Stomach (tissue), 19 donors: ENCODE results near the gene TACC3. TPM values are rescaled to one million over a fixed set of nuclear protein-coding genes. Genes with fewer than 3 reads are reported as not detected.

Experiments used
- DNase-seq, 2 donors: peaks; one replicate each; pipeline versions ENCODE4 v3.0.0 to v3.0.0-alpha.2; 2013 to 2019
- H3K27ac ChIP-seq, 5 donors: fragments of 200-600 bp in 4 of 5; sonication (generic) in 4 of 5; one replicate each; pipeline ENCODE4 v1.5.1; 2013 to 2019; ENCODE audit warnings: mild to moderate bottlenecking in 1 of 5, moderate library complexity in 1 of 5
- H3K27me3 ChIP-seq, 3 donors: fragments of 200-600 bp; sonication (generic); one replicate each; pipeline ENCODE4 v1.5.1; 2017 to 2019; ENCODE audit warnings: mixed run types in 1 of 3
- H3K36me3 ChIP-seq, 4 donors: fragments of 200-600 bp; sonication (generic); 1 replicate in 3 of 4; 2 replicates in 1 of 4; pipeline ENCODE4 v1.5.1; 2016 to 2019
- H3K4me1 ChIP-seq, 4 donors: fragments of 200-600 bp; sonication (generic); one replicate each; pipeline ENCODE4 v1.5.1; 2016 to 2019
- H3K4me3 ChIP-seq, 4 donors: fragments of 200-600 bp; sonication (generic) in 3 of 4; one replicate each; pipeline ENCODE4 v1.5.1; 2016 to 2019; ENCODE audit warnings: mild to moderate bottlenecking in 1 of 4
- H3K9me3 ChIP-seq, 4 donors: fragments of 200-600 bp; sonication (generic); one replicate each; pipeline ENCODE4 v1.5.1; 2016 to 2019
- EP300 ChIP-seq: sonication (generic); formaldehyde crosslinking; IDR thresholded peaks from one replicate; pipeline ENCODE4 v1.6.1; 2017; ENCODE audit warnings: antibody characterized with exemption
- POLR2A ChIP-seq, 4 donors: fragments of 450-650 bp; IDR thresholded peaks; one replicate each; pipeline ENCODE4 v1.6.1; 2016; ENCODE audit warnings: antibody characterized with exemption in 4 of 4, control low read depth in 2 of 4, mild to moderate bottlenecking in 1 of 4, moderate library complexity in 1 of 4
- POLR2AphosphoS5 ChIP-seq, 3 donors: sonication (generic); formaldehyde crosslinking; IDR thresholded peaks; one replicate each; pipeline ENCODE4 v1.6.1; 2016; ENCODE audit warnings: antibody characterized with exemption in 3 of 3
- WGBS, 5 donors: extraction: QIAGEN DNeasy Blood & Tissue Kit in 3 of 5; methylation state at CpG; one replicate each; pipeline versions ENCODE4 v1.1.5 to v1.1.7; 2013 to 2018; 5-methylcytosine and 5-hydroxymethylcytosine counted together
- intact Hi-C: fragments of 100-400 bp; cut with DNase I; formaldehyde crosslinking; loops from one replicate; pipeline ENCODE4 v1.15.1; 2023; ENCODE audit warnings: low total_unique reads
- long read RNA-seq, 10 donors: transcript quantifications; one replicate each; lab custom pipeline, GENCODE V29; 2026
- polyA plus RNA-seq, 3 donors: library from polyadenylated mRNA; stranded (reverse); fragments of 200-250 nt; gene quantifications; one replicate each; pipeline ENCODE4 v1.2.3, GENCODE V29; 2013
- total RNA-seq, 5 donors: library from RNA; depleted of rRNA; stranded (reverse); fragments of >200 nt; gene quantifications; one replicate each; pipeline versions ENCODE4 v1.1.0 to v1.2.3, GENCODE V29; 2014 to 2016
- TF ChIP-seq, protein P1 (sequence below), 7 experiments: fragments of 450-650 bp in 4 of 7; fragments of 200-600 bp in 3 of 7; sonication (generic) in 3 of 7; IDR thresholded peaks; one replicate each; pipeline ENCODE4 v1.5.1; 2016 to 2019; ENCODE audit warnings: antibody characterized with exemption in 7 of 7, control low read depth in 2 of 7, mild to moderate bottlenecking in 1 of 7
- donor health status: healthy with polysubstance abuse.
- donor health status: Bipolar disorder and iron deficiency.
- donor health status: healthy.

Gene TACC3
- total RNA-seq = 10 to 100 TPM in 4 of 5 donors, 1 to 10 TPM in 1; 9.5 to 74.1 (median 30.9) TPM
- polyA plus RNA-seq = 10 to 100 TPM in 2 of 3 donors, 1 to 10 TPM in 1; 7.2 to 22.7 (median 14.3) TPM
- long read RNA-seq, donor 1, partial matches to known transcripts = 0 of 1 reads
- long read RNA-seq, donor 1, other reads (novel, unspliced or antisense) = 0 of 1 reads
- long read RNA-seq, donor 2, partial matches to known transcripts = 0 of 2 reads
- long read RNA-seq, donor 2, other reads (novel, unspliced or antisense) = 0 of 2 reads
- long read RNA-seq, donor 3, partial matches to known transcripts = 0 of 2 reads
- long read RNA-seq, donor 3, other reads (novel, unspliced or antisense) = 0 of 2 reads
- long read RNA-seq, donor 4 = 0 reads
- long read RNA-seq, donor 5, partial matches to known transcripts = 6 of 11 reads
- long read RNA-seq, donor 5, other reads (novel, unspliced or antisense) = 0 of 11 reads
- long read RNA-seq, donor 6 = 0 reads
- long read RNA-seq, donor 7, transcript TACC3-201 (16 exons, 2,781 nt) = major isoform, 6 of 6 reads
- long read RNA-seq, donor 7, partial matches to known transcripts = 0 of 6 reads
- long read RNA-seq, donor 7, other reads (novel, unspliced or antisense) = 0 of 6 reads
- long read RNA-seq, donor 8, partial matches to known transcripts = 0 of 4 reads
- long read RNA-seq, donor 8, other reads (novel, unspliced or antisense) = 0 of 4 reads
- long read RNA-seq, donor 9, partial matches to known transcripts = 5 of 8 reads
- long read RNA-seq, donor 9, other reads (novel, unspliced or antisense) = 0 of 8 reads
- long read RNA-seq, donor 10, partial matches to known transcripts = 0 of 1 reads
- long read RNA-seq, donor 10, other reads (novel, unspliced or antisense) = 0 of 1 reads

DNA sequence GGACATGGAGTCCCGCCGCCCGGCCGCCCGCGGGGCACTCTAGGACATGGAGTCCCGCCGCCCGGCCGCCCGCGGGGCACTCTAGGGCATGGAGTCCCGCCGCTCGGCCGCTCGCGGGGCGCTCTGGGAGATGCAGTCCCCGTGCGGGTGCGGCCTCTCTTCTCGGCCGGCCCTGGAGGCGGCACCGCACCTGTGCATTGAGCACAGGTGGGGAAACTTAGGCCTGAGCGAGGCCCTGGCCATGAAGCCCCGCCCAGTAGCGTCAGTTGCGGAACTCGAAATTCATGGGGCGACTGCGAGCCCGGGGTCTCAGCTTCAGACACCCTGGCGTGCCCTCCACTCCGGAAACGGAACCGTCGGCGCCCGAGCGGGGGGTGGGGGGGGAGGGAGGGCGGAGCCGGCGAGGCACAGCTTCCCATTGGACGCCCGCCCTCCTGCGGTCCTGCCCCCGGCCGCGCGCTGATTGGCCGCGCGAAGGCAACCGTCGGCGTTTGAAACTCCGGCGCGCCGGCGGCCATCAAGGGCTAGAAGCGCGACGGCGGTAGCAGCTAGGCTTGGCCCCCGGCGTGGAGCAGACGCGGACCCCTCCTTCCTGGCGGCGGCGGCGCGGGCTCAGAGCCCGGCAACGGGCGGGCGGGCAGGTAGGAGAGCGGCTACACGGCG is at the start of gene TACC3, which contains the start of gene TMEM129:
Gene TACC3, plus strand, starts transcription at position 519 of the 663 bp plus-strand sequence. CDS start 1,901 bp downstream, outside the sequence.
Gene TMEM129, minus strand, starts transcription at position 321 of the 663 bp plus-strand sequence. CDS start 486 bp downstream, outside the sequence.
- Histone ChIP-seq H3K4me3 (peak within 1 kb of the TSS; percentile 70 to 89 (median 83)), H3K27me3 (no peaks in the 10 kb centered on the region), H3K4me1 (peaks cover 47 to 72% (median 62%) of the 10 kb centered on the region in 4 donors), H3K27ac (peak within 1 kb of the TSS; percentile 93 to 97 (median 96)), H3K36me3 (peaks cover 0 to 40% (median 28%) of the 10 kb centered on the region in 4 donors), H3K9me3 (no peaks in the 10 kb centered on the region)
- TF ChIP-seq EP300 (no peak), POLR2A (IDR thresholded peaks at IDR 0.05) (no peak), POLR2AphosphoS5 (IDR thresholded peaks at IDR 0.05) (peak; percentile 62 to 88 (median 77))
- TF ChIP-seq, protein P1, sequence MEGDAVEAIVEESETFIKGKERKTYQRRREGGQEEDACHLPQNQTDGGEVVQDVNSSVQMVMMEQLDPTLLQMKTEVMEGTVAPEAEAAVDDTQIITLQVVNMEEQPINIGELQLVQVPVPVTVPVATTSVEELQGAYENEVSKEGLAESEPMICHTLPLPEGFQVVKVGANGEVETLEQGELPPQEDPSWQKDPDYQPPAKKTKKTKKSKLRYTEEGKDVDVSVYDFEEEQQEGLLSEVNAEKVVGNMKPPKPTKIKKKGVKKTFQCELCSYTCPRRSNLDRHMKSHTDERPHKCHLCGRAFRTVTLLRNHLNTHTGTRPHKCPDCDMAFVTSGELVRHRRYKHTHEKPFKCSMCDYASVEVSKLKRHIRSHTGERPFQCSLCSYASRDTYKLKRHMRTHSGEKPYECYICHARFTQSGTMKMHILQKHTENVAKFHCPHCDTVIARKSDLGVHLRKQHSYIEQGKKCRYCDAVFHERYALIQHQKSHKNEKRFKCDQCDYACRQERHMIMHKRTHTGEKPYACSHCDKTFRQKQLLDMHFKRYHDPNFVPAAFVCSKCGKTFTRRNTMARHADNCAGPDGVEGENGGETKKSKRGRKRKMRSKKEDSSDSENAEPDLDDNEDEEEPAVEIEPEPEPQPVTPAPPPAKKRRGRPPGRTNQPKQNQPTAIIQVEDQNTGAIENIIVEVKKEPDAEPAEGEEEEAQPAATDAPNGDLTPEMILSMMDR (IDR thresholded peaks at IDR 0.05) = no peak
- DNase-seq = peak; percentile 95 to 99
- intact Hi-C loops = no loop called here
- WGBS, 5 donors = 0 to 1% (median 1%) methylated on average over 42 to 80 of the region's 83 CpGs; no CpG with 5 or more reads in 2 of the 5 donors

DNA sequence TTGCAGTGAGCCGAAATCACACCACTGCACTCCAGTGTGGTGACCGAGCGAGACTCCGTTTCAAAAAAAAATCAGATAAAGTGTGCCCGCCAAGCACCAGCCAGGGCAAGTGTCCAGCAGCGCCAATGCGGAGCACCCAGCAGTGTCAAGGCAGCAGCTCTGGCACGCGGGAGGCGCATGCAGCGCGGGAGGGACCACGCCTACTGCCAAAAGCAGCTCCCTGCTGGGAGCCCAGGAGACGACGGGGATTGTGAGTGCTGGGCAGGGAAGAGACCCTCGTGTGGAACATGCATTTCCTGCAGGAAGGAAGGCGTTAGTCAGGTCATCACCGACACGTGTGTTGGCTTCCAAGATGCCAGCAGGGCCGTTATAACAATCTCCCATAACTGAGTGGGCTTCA is 47.6 kb upstream of the TACC3 start:
- H3K27me3 ChIP-seq = no peaks in the 10 kb centered on the region
- H3K9me3 ChIP-seq = no peaks in the 10 kb centered on the region
- H3K36me3 ChIP-seq = no peaks in the 10 kb centered on the region
- H3K4me1 ChIP-seq = no peaks in the 10 kb centered on the region
- no peak overlapping the region for H3K27ac ChIP-seq
- no peak for DNase-seq
- TF ChIP-seq EP300 = no peak
- TF ChIP-seq POLR2A (IDR thresholded peaks at IDR 0.05) = no peak
- TF ChIP-seq, protein P1 (IDR thresholded peaks at IDR 0.05) = no peak
- no peak for TF ChIP-seq POLR2AphosphoS5 (IDR thresholded peaks at IDR 0.05)
- intact Hi-C loops = no loop called here
- 85 to 88% (median 86%) methylated on average over 20 of the region's 20 CpGs for WGBS, 5 donors
- H3K4me3 ChIP-seq = no peak overlapping the region

DNA sequence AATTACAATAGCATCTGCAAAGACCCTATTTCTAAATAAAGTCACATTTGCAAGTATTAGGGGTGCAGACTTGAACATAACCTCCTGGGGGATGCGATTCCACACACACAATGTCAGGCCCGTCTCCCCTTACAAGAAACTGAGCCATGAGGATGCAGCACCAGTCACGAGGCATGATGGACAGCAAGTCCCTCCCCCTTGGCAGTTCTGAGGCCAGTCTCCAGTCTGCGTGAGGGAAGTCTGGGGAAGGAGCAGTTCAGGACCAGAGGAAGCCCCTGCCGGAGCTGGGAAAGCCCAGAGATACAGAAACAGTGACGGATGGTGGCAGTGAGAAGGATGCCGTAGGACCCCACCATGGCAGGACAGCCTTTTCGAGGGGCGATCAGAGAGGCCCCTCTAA is 46.6 kb upstream of the TACC3 start:
- Histone ChIP-seq H3K27ac (no peak overlapping the region), H3K27me3 (no peaks in the 10 kb centered on the region), H3K36me3 (no peaks in the 10 kb centered on the region), H3K4me3 (no peak overlapping the region), H3K4me1 (no peaks in the 10 kb centered on the region), H3K9me3 (no peaks in the 10 kb centered on the region)
- intact Hi-C loops = no loop called here
- TF ChIP-seq POLR2A (IDR thresholded peaks at IDR 0.05) (no peak), EP300 (no peak), POLR2AphosphoS5 (IDR thresholded peaks at IDR 0.05) (no peak)
- TF ChIP-seq, protein P1 (IDR thresholded peaks at IDR 0.05) = no peak
- DNase-seq = no peak
- WGBS, 5 donors = 65 to 74% (median 69%) methylated on average over 9 of the region's 9 CpGs
